Measurements from ENCODE around the gene ILRUN. TPM values are rescaled to one million over a fixed set of nuclear protein-coding genes. Genes with fewer than 3 reads are reported as not detected.
A peak's percentile ranks its signal among the peaks of the same experiment; 100 is the strongest.
"Not testable (repeated sequence)": the region's sequence is repeated elsewhere in the genome, so short reads cannot be mapped to it uniquely, and the experiment has no call there.

Gene ILRUN
- total RNA-seq, 1 experiment from 2014 or later = 26.1 TPM

DNA sequence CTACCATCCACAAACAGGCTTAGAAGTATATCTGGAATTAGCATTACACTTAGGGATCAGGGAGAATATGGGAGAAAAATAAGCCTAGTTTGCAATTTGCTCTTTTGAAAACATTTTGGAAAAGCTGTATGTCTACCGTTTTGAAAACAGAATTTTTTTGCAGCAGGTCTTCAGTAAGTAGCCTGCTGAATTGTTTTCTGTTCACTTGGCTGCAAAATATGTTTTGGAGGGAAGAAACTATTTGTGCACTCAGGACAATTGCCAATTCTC, 39.6 kb downstream of the ILRUN start:
- Histone ChIP-seq H3K4me3 (peak overlapping the region; percentile 48), H3K9me3 (no peaks in the 10 kb centered on the region), H3K36me3 (peaks cover 3% of the 10 kb centered on the region; the same call in 1 of the 2 replicates), H3K27me3 (no peaks in the 10 kb centered on the region)
- no peak for DNase-seq

DNA sequence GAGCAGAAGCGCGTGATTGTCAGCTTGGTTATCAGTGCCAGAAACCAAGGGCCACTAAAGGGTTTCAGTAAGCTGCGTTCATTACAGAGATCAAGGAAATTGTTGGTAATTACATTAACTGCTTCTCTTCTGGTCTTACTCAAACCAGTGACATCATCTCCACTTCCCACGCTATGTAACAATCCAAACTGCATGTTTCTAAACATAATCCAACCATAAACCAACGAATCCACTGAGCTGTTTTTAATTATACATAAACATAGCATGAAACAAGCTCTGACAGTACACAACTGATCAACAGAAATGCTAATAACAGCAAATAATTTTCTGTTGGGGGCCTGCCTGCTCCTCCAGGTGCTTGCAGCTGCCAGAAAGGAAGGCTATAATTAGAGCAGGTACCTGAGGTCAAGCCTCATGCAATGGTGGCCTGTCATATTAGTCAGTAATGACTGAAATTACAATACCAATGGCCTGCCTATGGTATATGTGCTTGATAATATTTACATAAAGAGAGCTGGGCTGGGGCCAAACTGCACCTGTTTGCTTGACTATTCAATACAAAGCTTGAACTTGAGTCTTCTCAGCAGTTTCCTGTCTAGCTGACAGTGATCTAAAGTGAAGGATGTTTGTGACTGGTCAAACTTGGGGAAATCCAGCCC, 40.1 kb downstream of the ILRUN start:
- Histone ChIP-seq H3K27me3 (no peaks in the 10 kb centered on the region), H3K9me3 (no peaks in the 10 kb centered on the region), H3K36me3 (peaks cover 3% of the 10 kb centered on the region; the same call in 1 of the 2 replicates), H3K4me3 (peak overlapping the region; percentile 48)
- no peak for DNase-seq

DNA sequence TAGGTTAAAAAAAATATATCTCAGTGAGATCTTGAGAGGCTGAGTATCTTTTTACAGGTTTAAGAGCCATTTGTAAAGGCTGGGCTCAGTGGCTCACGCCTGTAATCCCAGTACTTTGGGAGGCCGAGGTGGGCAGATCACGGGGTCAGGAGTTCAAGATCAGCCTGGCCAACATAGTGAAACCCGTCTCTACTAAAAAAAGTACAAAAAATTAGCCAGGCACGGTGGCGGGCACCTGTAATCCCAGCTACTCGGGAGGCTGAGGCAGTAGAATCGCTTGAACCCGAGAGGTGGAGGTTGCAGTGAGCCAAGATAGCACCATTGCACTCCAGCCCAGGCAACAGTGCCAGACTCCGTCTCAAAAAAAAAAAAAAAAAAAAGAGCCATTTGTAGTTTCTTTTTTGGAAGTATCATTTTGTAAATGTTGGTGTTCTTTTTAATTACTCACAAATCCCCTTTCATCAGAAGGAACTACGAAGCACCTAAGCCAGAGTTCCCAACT, 40.6 kb downstream of the ILRUN start:
- H3K36me3 ChIP-seq, DNase-seq, H3K27me3 ChIP-seq, H3K9me3 ChIP-seq: not testable (repeated sequence)
- H3K4me3 ChIP-seq = peak overlapping the region; percentile 48

- peaks cover 3% of the 10 kb centered on the region; the same call in 1 of the 2 replicates for H3K36me3 ChIP-seq
- no peak overlapping the region for H3K4me3 ChIP-seq
- H3K9me3 ChIP-seq = no peaks in the 10 kb centered on the region
- DNase-seq = no peak
- H3K27me3 ChIP-seq = no peaks in the 10 kb centered on the region
Observed at GRCh38 chr6:34654061-34654710, 42.4 kb downstream of the ILRUN start.

- Histone ChIP-seq H3K9me3 (no peaks in the 10 kb centered on the region), H3K4me3 (no peak overlapping the region), H3K36me3 (peaks cover 3% of the 10 kb centered on the region; the same call in 1 of the 2 replicates), H3K27me3 (no peaks in the 10 kb centered on the region)
- DNase-seq = no peak
Observed at GRCh38 chr6:34652263-34652662, 44.3 kb downstream of the ILRUN start.

DNA sequence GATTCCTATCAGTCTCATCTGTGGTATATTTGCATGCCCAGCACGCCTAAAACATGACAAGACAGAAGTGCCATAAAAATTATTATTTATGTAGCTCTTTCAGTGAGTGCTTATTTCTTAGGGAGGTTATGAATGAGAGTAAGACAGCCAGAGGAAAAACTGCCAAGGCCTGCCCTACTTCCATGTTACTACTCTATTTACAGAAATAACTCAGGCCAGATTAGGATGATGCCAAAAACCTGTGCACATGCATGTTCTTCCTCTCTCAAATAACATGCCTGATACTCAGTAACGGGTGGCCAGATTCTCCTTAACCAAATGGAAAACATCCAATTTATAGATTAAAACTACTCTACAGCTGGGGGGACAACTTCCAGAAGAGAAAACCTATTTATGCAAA, 45.7 kb downstream of the ILRUN start:
- no peak overlapping the region for H3K4me3 ChIP-seq
- DNase-seq = no peak
- no peaks in the 10 kb centered on the region for H3K9me3 ChIP-seq
- no peaks in the 10 kb centered on the region for H3K27me3 ChIP-seq
- peaks cover 6% of the 10 kb centered on the region for H3K36me3 ChIP-seq

DNA sequence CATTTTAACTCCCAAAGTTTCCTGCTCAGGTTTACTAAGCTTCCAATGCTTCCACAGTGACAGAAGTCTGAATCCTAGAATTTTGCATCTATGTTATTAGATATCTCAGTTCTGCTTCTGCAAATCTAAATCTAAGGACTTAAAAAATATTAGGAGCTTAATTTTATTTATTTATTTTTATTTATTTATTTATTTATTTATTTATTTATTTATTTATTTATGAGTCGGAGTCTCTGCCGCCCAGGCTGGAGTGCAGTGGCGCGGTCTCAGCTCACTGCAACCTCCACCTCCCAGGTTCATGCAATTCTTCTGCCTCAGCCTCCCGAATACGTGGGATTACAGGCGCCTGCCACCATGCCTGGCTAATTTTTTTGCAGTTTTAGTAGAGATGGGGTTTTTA, 46.3 kb downstream of the ILRUN start:
- not testable (repeated sequence) for H3K4me3 ChIP-seq, DNase-seq, H3K27me3 ChIP-seq, H3K9me3 ChIP-seq, H3K36me3 ChIP-seq

- H3K36me3 ChIP-seq = peaks cover 3% of the 10 kb centered on the region
- DNase-seq = no peak
- H3K4me3 ChIP-seq = no peak overlapping the region
- no peaks in the 10 kb centered on the region for H3K27me3 ChIP-seq
- no peaks in the 10 kb centered on the region for H3K9me3 ChIP-seq
Observed at GRCh38 chr6:34648806-34649205, 47.8 kb downstream of the ILRUN start.

Other genes starting within 250 kb of the ILRUN start
- not detected in 2 replicates for gene PACSIN1, start 230.7 kb downstream of the ILRUN start, total RNA-seq (2014; rRNA removed; shearing (Covaris generic); ENCODE audit: low replicate concordance)
- not detected in 2 replicates for gene SPDEF, start 140.4 kb downstream of the ILRUN start, total RNA-seq (2014; rRNA removed; shearing (Covaris generic); ENCODE audit: low replicate concordance)
- 601 and 1,316 TPM in 2 replicates for gene SNRPC, start 60.7 kb upstream of the ILRUN start, total RNA-seq (2014; rRNA removed; shearing (Covaris generic); ENCODE audit: low replicate concordance)
- gene BLTP3A, start 95.3 kb upstream of the ILRUN start, total RNA-seq (2014; rRNA removed; shearing (Covaris generic); ENCODE audit: low replicate concordance) = 19.2 and 25.0 TPM in 2 replicates
- gene TAF11, start 191.3 kb upstream of the ILRUN start, total RNA-seq (2014; rRNA removed; shearing (Covaris generic); ENCODE audit: low replicate concordance) = 169 and 174 TPM in 2 replicates
- 15.8 and 20.9 TPM in 2 replicates for gene ANKS1A, start 192.5 kb upstream of the ILRUN start, total RNA-seq (2014; rRNA removed; shearing (Covaris generic); ENCODE audit: low replicate concordance)

All from MG63 (cell line).